ENCODE data around the gene PTTG1IP. TPM values are rescaled to one million over a fixed set of nuclear protein-coding genes. Genes with fewer than 3 reads are reported as not detected.

PTTG1IP gene
- total and polyA plus RNA-seq, 2 of the 13 experiments (the other 11 are each of a cell fraction or from before 2014, with no cell fraction given): 161 to 700 TPM

DNA sequence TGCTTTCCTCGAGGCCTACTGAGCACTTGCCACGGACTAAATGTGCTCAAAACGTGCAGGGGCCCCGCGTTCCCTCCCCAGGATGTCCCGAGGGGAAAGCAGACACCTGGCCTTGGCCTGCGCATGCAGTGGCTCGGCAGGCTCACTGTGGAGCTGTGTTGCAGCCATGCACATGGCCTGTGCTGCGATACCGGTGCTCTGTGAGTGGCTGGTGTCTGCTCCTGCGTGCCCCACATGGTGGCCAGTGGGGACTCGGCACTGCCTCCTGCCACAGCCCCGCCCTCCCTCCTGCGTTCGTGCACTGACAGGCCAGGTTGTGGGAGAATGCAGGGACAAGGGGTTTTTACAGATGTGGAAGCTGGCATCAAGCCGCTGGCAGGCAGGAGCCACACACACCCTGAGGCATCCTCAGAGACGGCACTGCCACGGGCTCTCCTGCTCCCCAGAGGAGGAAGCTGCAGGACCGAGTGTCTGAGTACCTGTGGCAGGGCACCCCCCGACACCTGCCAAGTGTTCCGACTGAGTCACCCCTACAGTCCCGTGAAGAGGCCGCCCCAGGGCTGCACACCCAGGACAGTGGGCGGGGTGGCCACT is 16.9 kb upstream of the PTTG1IP start (continued):
- TF ChIP-seq, protein P1, sequence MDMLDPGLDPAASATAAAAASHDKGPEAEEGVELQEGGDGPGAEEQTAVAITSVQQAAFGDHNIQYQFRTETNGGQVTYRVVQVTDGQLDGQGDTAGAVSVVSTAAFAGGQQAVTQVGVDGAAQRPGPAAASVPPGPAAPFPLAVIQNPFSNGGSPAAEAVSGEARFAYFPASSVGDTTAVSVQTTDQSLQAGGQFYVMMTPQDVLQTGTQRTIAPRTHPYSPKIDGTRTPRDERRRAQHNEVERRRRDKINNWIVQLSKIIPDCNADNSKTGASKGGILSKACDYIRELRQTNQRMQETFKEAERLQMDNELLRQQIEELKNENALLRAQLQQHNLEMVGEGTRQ (IDR thresholded peaks at IDR 0.05; ENCODE audit: low read depth, low read length): no peak
- TF ChIP-seq, protein P1 (CRISPR knock-in tag; IDR thresholded peaks at IDR 0.05; ENCODE audit: borderline replicate concordance): no peak
- TF ChIP-seq THAP9 (CRISPR knock-in tag; IDR thresholded peaks at IDR 0.05; ENCODE audit: borderline replicate concordance) (no peak), ZNF747 (CRISPR knock-in tag; IDR thresholded peaks at IDR 0.05; ENCODE audit: borderline replicate concordance) (no peak), POGZ (CRISPR knock-in tag; IDR thresholded peaks at IDR 0.05) (no peak), RBFOX2 (IDR thresholded peaks at IDR 0.05; ENCODE audit: low read depth, low read length) (no peak), FOXJ3 (CRISPR knock-in tag; IDR thresholded peaks at IDR 0.05; ENCODE audit: borderline replicate concordance) (no peak), TBP (CRISPR knock-in tag; IDR thresholded peaks at IDR 0.05) (no peak), PTBP1 (IDR thresholded peaks at IDR 0.05; ENCODE audit: low read depth, low read length, poor library complexity, severe bottlenecking) (no peak), SRSF9 (IDR thresholded peaks at IDR 0.05; ENCODE audit: borderline replicate concordance, insufficient read depth, low read depth, low read length, poor library complexity, severe bottlenecking) (no peak), KDM3A (CRISPR knock-in tag; IDR thresholded peaks at IDR 0.05; ENCODE audit: low read depth) (no peak), ZNF251 (CRISPR knock-in tag; IDR thresholded peaks at IDR 0.05) (no peak), SAP130 (CRISPR knock-in tag; IDR thresholded peaks at IDR 0.05; ENCODE audit: low read depth) (peak; percentile 24; the same call in 1 of the 2 replicates), RCOR2 (CRISPR knock-in tag; IDR thresholded peaks at IDR 0.05) (no peak), ATF7-NPFF (CRISPR knock-in tag; IDR thresholded peaks at IDR 0.05; ENCODE audit: low read depth) (no peak), ZNF292 (CRISPR knock-in tag; IDR thresholded peaks at IDR 0.05; ENCODE audit: borderline replicate concordance, low read depth) (no peak), EHMT2 (IDR thresholded peaks at IDR 0.05; ENCODE audit: borderline replicate concordance, low read depth, low read length) (no peak), ZNF3 (CRISPR knock-in tag; IDR thresholded peaks at IDR 0.05) (no peak), IKZF1 (IDR thresholded peaks at IDR 0.05) (no peak), ZNF30 (CRISPR knock-in tag; IDR thresholded peaks at IDR 0.05) (no peak), ZXDC (CRISPR knock-in tag; IDR thresholded peaks at IDR 0.05) (no peak), ZNF510 (CRISPR knock-in tag; IDR thresholded peaks at IDR 0.05; ENCODE audit: low read depth) (no peak), HNF4A (CRISPR knock-in tag; IDR thresholded peaks at IDR 0.05) (no peak)
- TF ChIP-seq, protein P2, sequence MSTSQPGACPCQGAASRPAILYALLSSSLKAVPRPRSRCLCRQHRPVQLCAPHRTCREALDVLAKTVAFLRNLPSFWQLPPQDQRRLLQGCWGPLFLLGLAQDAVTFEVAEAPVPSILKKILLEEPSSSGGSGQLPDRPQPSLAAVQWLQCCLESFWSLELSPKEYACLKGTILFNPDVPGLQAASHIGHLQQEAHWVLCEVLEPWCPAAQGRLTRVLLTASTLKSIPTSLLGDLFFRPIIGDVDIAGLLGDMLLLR (CRISPR knock-in tag; IDR thresholded peaks at IDR 0.05): no peak

All from HepG2 (cell line).